ENCODE measurements around the gene TET1. TPM values are rescaled to one million over a fixed set of nuclear protein-coding genes. Genes with fewer than 3 reads are reported as not detected.
"Not testable (repeated sequence)": the region's sequence is repeated elsewhere in the genome, so short reads cannot be mapped to it uniquely, and the experiment has no call there.

TET1 gene
- total and polyA plus RNA-seq, 2 donors, result 0.82 to 6.4 TPM

DNA sequence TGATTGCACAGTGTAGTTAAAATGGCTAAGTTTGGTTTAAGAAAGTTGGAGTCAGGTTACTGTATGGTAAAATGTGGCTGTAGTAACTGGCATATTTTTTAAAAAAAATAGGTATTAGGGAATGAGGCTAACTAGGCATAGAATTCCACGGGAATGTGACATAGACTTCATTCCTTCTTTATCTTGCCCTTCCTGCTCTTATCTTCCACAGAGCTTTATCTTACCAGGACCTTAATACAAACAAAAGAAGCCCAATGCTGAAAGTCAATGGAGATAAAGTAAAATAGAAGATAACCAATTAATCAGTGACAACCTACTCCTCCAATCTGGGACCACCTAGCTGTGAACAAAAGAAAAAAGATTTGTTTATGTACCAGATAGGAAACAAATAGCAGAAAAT is 58.1 kb downstream of the TET1 start:
- no peaks in the 10 kb centered on the region for H3K9me3 ChIP-seq (ENCODE audit: control insufficient read depth in 2 of 2, insufficient read depth in 1 of 2, low read length in 1 of 2)
- H3K4me3 ChIP-seq (ENCODE audit: low read length in 2 of 2), result no peak overlapping the region
- no peaks in the 10 kb centered on the region for H3K27me3 ChIP-seq (ENCODE audit: control insufficient read depth in 2 of 2, insufficient read depth in 1 of 2, low read length in 1 of 2)
- H3K27ac ChIP-seq (ENCODE audit: low read depth in 1 of 2, low read length in 1 of 2), result no peak overlapping the region
- DNase-seq (ENCODE audit: low read depth in 6 of 9, low spot score in 9 of 9), result no peak
- no peaks in the 10 kb centered on the region for H3K4me1 ChIP-seq (ENCODE audit: control insufficient read depth in 2 of 2, insufficient read depth in 2 of 2, low read length in 2 of 2)
- 0% methylated on average over 1 of the region's 1 CpG for WGBS
- H3K36me3 ChIP-seq (ENCODE audit: control insufficient read depth in 2 of 2, insufficient read depth in 2 of 2, low read length in 1 of 2), result peaks cover 0 to 3% of the 10 kb centered on the region in 2 donors

DNA sequence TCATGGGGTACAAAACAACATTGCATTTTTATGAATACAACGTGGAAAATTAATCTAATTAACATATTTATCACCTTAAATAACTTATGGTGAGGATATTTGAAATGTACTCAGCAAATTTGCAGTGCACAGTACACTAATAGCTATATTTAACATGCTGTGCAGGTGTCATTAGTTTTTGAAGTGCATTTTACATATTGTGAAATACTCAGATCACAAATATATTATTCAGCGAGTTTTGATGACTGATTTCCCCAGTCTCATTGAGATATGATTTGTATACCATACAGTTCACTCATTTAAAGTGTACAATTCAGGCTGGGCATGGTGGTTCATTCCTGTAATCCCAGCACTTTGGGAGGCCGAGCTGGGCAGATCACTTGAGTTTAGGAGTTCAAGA is 59.5 kb downstream of the TET1 start:
- DNase-seq (ENCODE audit: low read depth in 6 of 9, low spot score in 9 of 9), result no peak
- no peak overlapping the region for H3K4me3 ChIP-seq (ENCODE audit: low read length in 2 of 2)
- 97% methylated on average over 3 of the region's 3 CpGs for WGBS

DNA sequence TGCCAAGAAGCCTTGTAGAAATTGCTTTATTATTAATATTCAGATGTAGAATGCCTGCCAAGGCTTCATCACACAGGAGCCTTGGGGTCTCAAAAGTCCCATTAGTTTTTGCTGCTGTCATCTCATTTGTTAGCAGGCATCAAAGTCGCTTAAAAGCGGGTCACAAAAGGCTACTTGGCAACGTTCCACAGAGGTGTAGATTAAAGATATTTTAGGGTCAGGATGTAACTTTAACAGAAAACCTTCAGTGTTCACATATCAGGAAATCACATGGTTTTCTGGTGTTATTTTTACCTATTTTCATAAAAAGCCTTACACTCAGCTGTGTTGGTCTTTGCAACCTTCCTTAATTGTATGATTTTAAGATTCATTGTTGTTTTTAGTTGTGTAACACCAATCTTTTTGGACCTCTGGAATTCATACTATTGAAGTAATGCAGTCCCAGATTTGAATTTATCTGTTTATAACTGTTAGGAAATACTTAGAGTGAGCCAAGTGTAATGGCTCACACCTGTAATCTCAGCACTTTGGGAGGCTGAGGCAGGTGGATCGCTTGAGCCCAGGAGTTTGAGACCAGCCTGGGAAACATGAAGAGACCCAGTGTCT is 65.3 kb downstream of the TET1 start:
- peak in 1 of 9 donors; percentile 28 for DNase-seq (ENCODE audit: low read depth in 6 of 9, low spot score in 9 of 9)
- no peaks in the 10 kb centered on the region for H3K9me3 ChIP-seq (ENCODE audit: control insufficient read depth in 2 of 2, insufficient read depth in 1 of 2, low read length in 1 of 2)
- H3K36me3 ChIP-seq (ENCODE audit: control insufficient read depth in 2 of 2, insufficient read depth in 2 of 2, low read length in 1 of 2), result no peaks in the 10 kb centered on the region
- WGBS, result 37% methylated on average over 4 of the region's 4 CpGs
- no peaks in the 10 kb centered on the region for H3K27me3 ChIP-seq (ENCODE audit: control insufficient read depth in 2 of 2, insufficient read depth in 1 of 2, low read length in 1 of 2)
- peaks cover 13% of the 10 kb centered on the region in 2 donors for H3K4me1 ChIP-seq (ENCODE audit: control insufficient read depth in 2 of 2, insufficient read depth in 2 of 2, low read length in 2 of 2)
- no peak overlapping the region for H3K27ac ChIP-seq (ENCODE audit: low read depth in 1 of 2, low read length in 1 of 2)
- no peak overlapping the region for H3K4me3 ChIP-seq (ENCODE audit: low read length in 2 of 2)

More for the DNA sequence above, 59.5 kb downstream of the TET1 start:
- Histone ChIP-seq H3K27ac (ENCODE audit: low read depth in 1 of 2, low read length in 1 of 2) (no peak overlapping the region), H3K4me1 (ENCODE audit: control insufficient read depth in 2 of 2, insufficient read depth in 2 of 2, low read length in 2 of 2) (no peaks in the 10 kb centered on the region), H3K9me3 (ENCODE audit: control insufficient read depth in 2 of 2, insufficient read depth in 1 of 2, low read length in 1 of 2) (no peaks in the 10 kb centered on the region), H3K36me3 (ENCODE audit: control insufficient read depth in 2 of 2, insufficient read depth in 2 of 2, low read length in 1 of 2) (peaks cover 0 to 3% of the 10 kb centered on the region in 2 donors), H3K27me3 (ENCODE audit: control insufficient read depth in 2 of 2, insufficient read depth in 1 of 2, low read length in 1 of 2) (no peaks in the 10 kb centered on the region)

GRCh38 chr10:68628576-68629127 is 68.5 kb downstream of the TET1 start:
- H3K4me1 ChIP-seq (ENCODE audit: control insufficient read depth in 2 of 2, insufficient read depth in 2 of 2, low read length in 2 of 2), result peaks cover 13% of the 10 kb centered on the region in 2 donors
- no peaks in the 10 kb centered on the region for H3K27me3 ChIP-seq (ENCODE audit: control insufficient read depth in 2 of 2, insufficient read depth in 1 of 2, low read length in 1 of 2)
- DNase-seq (ENCODE audit: low read depth in 6 of 9, low spot score in 9 of 9), result peak in 5 of 9 donors; percentile 6 to 54 (median 13)
- no peaks in the 10 kb centered on the region for H3K9me3 ChIP-seq (ENCODE audit: control insufficient read depth in 2 of 2, insufficient read depth in 1 of 2, low read length in 1 of 2)
- no peak overlapping the region for H3K4me3 ChIP-seq (ENCODE audit: low read length in 2 of 2)
- 57% methylated on average over 6 of the region's 6 CpGs for WGBS
- no peaks in the 10 kb centered on the region for H3K36me3 ChIP-seq (ENCODE audit: control insufficient read depth in 2 of 2, insufficient read depth in 2 of 2, low read length in 1 of 2)
- H3K27ac ChIP-seq (ENCODE audit: low read depth in 1 of 2, low read length in 1 of 2), result no peak overlapping the region

- H3K9me3 ChIP-seq (ENCODE audit: control insufficient read depth in 2 of 2, insufficient read depth in 1 of 2, low read length in 1 of 2); H3K4me3 ChIP-seq (ENCODE audit: low read length in 2 of 2); DNase-seq (ENCODE audit: low read depth in 6 of 9, low spot score in 9 of 9); H3K27me3 ChIP-seq (ENCODE audit: control insufficient read depth in 2 of 2, insufficient read depth in 1 of 2, low read length in 1 of 2); H3K27ac ChIP-seq (ENCODE audit: low read depth in 1 of 2, low read length in 1 of 2); H3K4me1 ChIP-seq (ENCODE audit: control insufficient read depth in 2 of 2, insufficient read depth in 2 of 2, low read length in 2 of 2); H3K36me3 ChIP-seq (ENCODE audit: control insufficient read depth in 2 of 2, insufficient read depth in 2 of 2, low read length in 1 of 2): not testable (repeated sequence)
- WGBS, result 99% methylated on average over 10 of the region's 10 CpGs
Measured at GRCh38 chr10:68632271-68632560, 72.1 kb downstream of the TET1 start.

- no peaks in the 10 kb centered on the region for H3K9me3 ChIP-seq (ENCODE audit: control insufficient read depth in 2 of 2, insufficient read depth in 1 of 2, low read length in 1 of 2)
- no peak overlapping the region for H3K27ac ChIP-seq (ENCODE audit: low read depth in 1 of 2, low read length in 1 of 2)
- no peaks in the 10 kb centered on the region for H3K36me3 ChIP-seq (ENCODE audit: control insufficient read depth in 2 of 2, insufficient read depth in 2 of 2, low read length in 1 of 2)
- H3K4me1 ChIP-seq (ENCODE audit: control insufficient read depth in 2 of 2, insufficient read depth in 2 of 2, low read length in 2 of 2), result peaks cover 8% of the 10 kb centered on the region in 2 donors
- H3K4me3 ChIP-seq (ENCODE audit: low read length in 2 of 2), result no peak overlapping the region
- no peak for DNase-seq (ENCODE audit: low read depth in 6 of 9, low spot score in 9 of 9)
- 95% methylated on average over 4 of the region's 4 CpGs for WGBS
- no peaks in the 10 kb centered on the region for H3K27me3 ChIP-seq (ENCODE audit: control insufficient read depth in 2 of 2, insufficient read depth in 1 of 2, low read length in 1 of 2)
Measured at GRCh38 chr10:68633281-68633680, 73.1 kb downstream of the TET1 start.

GRCh38 chr10:68633816-68634466 is 73.8 kb downstream of the TET1 start:
- 94% methylated on average over 4 of the region's 4 CpGs for WGBS

GRCh38 chr10:68636335-68636734 is 76.2 kb downstream of the TET1 start:
- Histone ChIP-seq H3K36me3 (ENCODE audit: control insufficient read depth in 2 of 2, insufficient read depth in 2 of 2, low read length in 1 of 2) (no peaks in the 10 kb centered on the region), H3K27ac (ENCODE audit: low read depth in 1 of 2, low read length in 1 of 2) (no peak overlapping the region), H3K27me3 (ENCODE audit: control insufficient read depth in 2 of 2, insufficient read depth in 1 of 2, low read length in 1 of 2) (no peaks in the 10 kb centered on the region), H3K4me3 (ENCODE audit: low read length in 2 of 2) (no peak overlapping the region), H3K4me1 (ENCODE audit: control insufficient read depth in 2 of 2, insufficient read depth in 2 of 2, low read length in 2 of 2) (no peaks in the 10 kb centered on the region), H3K9me3 (ENCODE audit: control insufficient read depth in 2 of 2, insufficient read depth in 1 of 2, low read length in 1 of 2) (no peaks in the 10 kb centered on the region)
- no peak for DNase-seq (ENCODE audit: low read depth in 6 of 9, low spot score in 9 of 9)
- 98% methylated on average over 3 of the region's 3 CpGs for WGBS

More at GRCh38 chr10:68633816-68634466, 73.8 kb downstream of the TET1 start:
- Histone ChIP-seq H3K27me3 (ENCODE audit: control insufficient read depth in 2 of 2, insufficient read depth in 1 of 2, low read length in 1 of 2) (no peaks in the 10 kb centered on the region), H3K4me1 (ENCODE audit: control insufficient read depth in 2 of 2, insufficient read depth in 2 of 2, low read length in 2 of 2) (peaks cover 1 to 2% of the 10 kb centered on the region in 2 donors), H3K27ac (ENCODE audit: low read depth in 1 of 2, low read length in 1 of 2) (no peak overlapping the region), H3K4me3 (ENCODE audit: low read length in 2 of 2) (no peak overlapping the region), H3K36me3 (ENCODE audit: control insufficient read depth in 2 of 2, insufficient read depth in 2 of 2, low read length in 1 of 2) (no peaks in the 10 kb centered on the region), H3K9me3 (ENCODE audit: control insufficient read depth in 2 of 2, insufficient read depth in 1 of 2, low read length in 1 of 2) (no peaks in the 10 kb centered on the region)
- no peak for DNase-seq (ENCODE audit: low read depth in 6 of 9, low spot score in 9 of 9)

- H3K27me3 ChIP-seq (ENCODE audit: control insufficient read depth in 2 of 2, insufficient read depth in 1 of 2, low read length in 1 of 2); H3K9me3 ChIP-seq (ENCODE audit: control insufficient read depth in 2 of 2, insufficient read depth in 1 of 2, low read length in 1 of 2); H3K27ac ChIP-seq (ENCODE audit: low read depth in 1 of 2, low read length in 1 of 2); DNase-seq (ENCODE audit: low read depth in 6 of 9, low spot score in 9 of 9); H3K4me3 ChIP-seq (ENCODE audit: low read length in 2 of 2); H3K4me1 ChIP-seq (ENCODE audit: control insufficient read depth in 2 of 2, insufficient read depth in 2 of 2, low read length in 2 of 2): not testable (repeated sequence)
- peaks cover 12 to 18% of the 10 kb centered on the region in 2 donors for H3K36me3 ChIP-seq (ENCODE audit: control insufficient read depth in 2 of 2, insufficient read depth in 2 of 2, low read length in 1 of 2)
- 89% methylated on average over 5 of the region's 5 CpGs for WGBS
Measured at GRCh38 chr10:68643550-68643949, 83.4 kb downstream of the TET1 start.

Measured in thymus (tissue), 11 donors.